GM23338 (cell line): ENCODE results near the gene TBC1D16. TPM values are rescaled to one million over a fixed set of nuclear protein-coding genes. Genes with fewer than 3 reads are reported as not detected.

Experiments used
- ATAC-seq: fragments of 200-7000 bp; cut with Tn5 transposase; 3 replicates; pipeline ENCODE4 v1.9.1; 2020
- DNase-seq: peaks from one replicate; pipeline ENCODE4 v3.0.0-alpha.2; 2015; ENCODE audit warnings: low spot score
- H2AFZ ChIP-seq: fragments of 200-600 bp; sonication (generic); 2 replicates; pipeline ENCODE4 v1.8.0; 2016; ENCODE audit warnings: antibody characterized with exemption, mild to moderate bottlenecking, moderate library complexity
- H3F3A ChIP-seq: fragments of 200-600 bp; sonication (generic); replicated peaks from 2 replicates; pipeline ENCODE4 v1.8.0; 2017; ENCODE audit warnings: antibody characterized with exemption, mixed run types, low read depth
- H3K27ac ChIP-seq: fragments of 200-600 bp; sonication (generic); 2 replicates; pipeline ENCODE4 v1.6.1; 2016; ENCODE audit warnings: low read depth
- H3K27me3 ChIP-seq: fragments of 200-600 bp; sonication (generic); 2 replicates; pipeline ENCODE4 v1.8.0; 2016; ENCODE audit warnings: mild to moderate bottlenecking, mixed run types, moderate library complexity; ENCODE audit not compliant: insufficient read depth
- H3K36me3 ChIP-seq: fragments of 200-600 bp; sonication (generic); 2 replicates; pipeline ENCODE4 v1.8.0; 2016; ENCODE audit warnings: mild to moderate bottlenecking; ENCODE audit not compliant: insufficient read depth
- H3K4me1 ChIP-seq: fragments of 200-600 bp; sonication (generic); 2 replicates; pipeline ENCODE4 v1.8.0; 2016; ENCODE audit warnings: mild to moderate bottlenecking, moderate library complexity; ENCODE audit not compliant: insufficient read depth
- H3K4me2 ChIP-seq: fragments of 200-600 bp; sonication (generic); 2 replicates; pipeline ENCODE4 v1.7.1; 2017; ENCODE audit warnings: mixed run types
- H3K4me3 ChIP-seq: fragments of 200-600 bp; sonication (generic); 2 replicates; pipeline ENCODE4 v1.6.1; 2016; ENCODE audit warnings: mixed run types
- H3K79me2 ChIP-seq: fragments of 200-600 bp; sonication (generic); replicated peaks from 2 replicates; pipeline ENCODE4 v1.8.0; 2017; ENCODE audit warnings: mild to moderate bottlenecking; ENCODE audit not compliant: insufficient read depth
- H3K9me2 ChIP-seq: fragments of 200-600 bp; sonication (generic); 2 replicates; pipeline ENCODE4 v1.8.0; 2017; ENCODE audit not compliant: insufficient read depth
- H4K20me1 ChIP-seq: fragments of 200-600 bp; sonication (generic); replicated peaks from 2 replicates; pipeline ENCODE4 v1.8.0; 2017; ENCODE audit warnings: mild to moderate bottlenecking; ENCODE audit not compliant: insufficient read depth
- H3K27ac Mint-ChIP-seq: 2 replicates; pipeline ENCODE4 v1.8.0; 2020; ENCODE audit warnings: inconsistent platforms, mild to moderate bottlenecking, moderate library complexity, mixed read lengths
- H3K27me3 Mint-ChIP-seq: 3 replicates; pipeline ENCODE4 v1.8.0; 2022; ENCODE audit warnings: low read depth, mild to moderate bottlenecking, moderate library complexity, mixed read lengths, inconsistent platforms; ENCODE audit not compliant: insufficient read depth, poor library complexity
- H3K36me3 Mint-ChIP-seq: 3 replicates; pipeline ENCODE4 v1.8.0; 2021; ENCODE audit warnings: low read depth, mild to moderate bottlenecking, inconsistent platforms, moderate library complexity, mixed read lengths
- H3K4me1 Mint-ChIP-seq: 3 replicates; pipeline ENCODE4 v1.8.0; 2020; ENCODE audit warnings: mild to moderate bottlenecking, inconsistent platforms, mixed read lengths
- H3K4me3 Mint-ChIP-seq: 3 replicates; pipeline ENCODE4 v1.8.0; 2021; ENCODE audit warnings: moderate library complexity, mild to moderate bottlenecking, inconsistent platforms, mixed read lengths
- H3K9me3 Mint-ChIP-seq: 3 replicates; pipeline ENCODE4 v1.8.0; 2020; ENCODE audit warnings: moderate library complexity, mild to moderate bottlenecking, inconsistent platforms, mixed read lengths
- CREB1 ChIP-seq: fragments of 250-450 bp; sonication (Bioruptor Pico); IDR thresholded peaks from 2 replicates; pipeline ENCODE4 v1.5.0; 2020; ENCODE audit warnings: low read depth, mild to moderate bottlenecking, moderate library complexity
- CTCF ChIP-seq, 2 experiments: fragments of 200-600 bp in 1 of 2; sonication (generic) in 1 of 2; conservative IDR thresholded peaks; 2 replicates each; pipeline versions ENCODE4 v1.5.1 to v1.6.1; 2016 to 2017; ENCODE audit warnings: antibody characterized with exemption in 2 of 2, low read depth in 2 of 2, mild to moderate bottlenecking in 2 of 2, moderate library complexity in 1 of 2
- ETS1 ChIP-seq: IDR thresholded peaks from 2 replicates; pipeline ENCODE4 v1.6.1; 2016; ENCODE audit warnings: antibody characterized with exemption
- EZH2 ChIP-seq: fragments of 200-600 bp; sonication (generic); IDR thresholded peaks from one replicate; pipeline ENCODE4 v1.8.0; 2017; ENCODE audit warnings: antibody characterized with exemption, mild to moderate bottlenecking, low read depth; ENCODE audit not compliant: unreplicated experiment
- EZH2phosphoT487 ChIP-seq: fragments of 200-600 bp; sonication (generic); IDR thresholded peaks from one replicate; pipeline ENCODE4 v1.8.1; 2018; ENCODE audit warnings: antibody characterized with exemption; ENCODE audit not compliant: unreplicated experiment
- JUNB ChIP-seq: IDR thresholded peaks from one replicate; pipeline ENCODE4 v1.6.1; 2016; ENCODE audit warnings: antibody characterized with exemption; ENCODE audit not compliant: unreplicated experiment
- NANOG ChIP-seq: IDR thresholded peaks from 2 replicates; pipeline ENCODE4 v1.6.1; 2016; ENCODE audit warnings: antibody characterized with exemption, borderline replicate concordance
- POLR2AphosphoS5 ChIP-seq: IDR thresholded peaks from 2 replicates; pipeline ENCODE4 v1.6.1; 2016; ENCODE audit warnings: antibody characterized with exemption, low read depth
- REST ChIP-seq: IDR thresholded peaks from one replicate; pipeline ENCODE4 v1.6.1; 2018; ENCODE audit warnings: antibody characterized with exemption; ENCODE audit not compliant: unreplicated experiment
- STAT1 ChIP-seq: IDR thresholded peaks from one replicate; pipeline ENCODE4 v1.6.1; 2016; ENCODE audit warnings: antibody characterized with exemption; ENCODE audit not compliant: unreplicated experiment
- ZNF114 ChIP-seq: fragments of 250-450 bp; sonication (Bioruptor Pico); IDR thresholded peaks from 2 replicates; pipeline ENCODE4 v1.5.0; 2020; ENCODE audit warnings: mild to moderate bottlenecking, moderate library complexity
- ZNF331 ChIP-seq: fragments of 250-450 bp; sonication (Bioruptor Pico); IDR thresholded peaks from 2 replicates; pipeline ENCODE4 v1.5.0; 2020; ENCODE audit warnings: low read depth, mild to moderate bottlenecking, moderate library complexity
- ZNF462 ChIP-seq: fragments of 250-450 bp; sonication (Bioruptor Pico); IDR thresholded peaks from 2 replicates; pipeline ENCODE4 v1.5.0; 2020; ENCODE audit warnings: mild to moderate bottlenecking, moderate library complexity
- polyA plus RNA-seq: library from polyadenylated mRNA; unstranded; fragments of >200 nt; fragmentation: Nextera tagmentation; extraction: Ambion mirVana; gene quantifications from 2 replicates; pipeline ENCODE4 v1.2.1, GENCODE V29; 2016
- total RNA-seq: library from RNA; depleted of rRNA; stranded (reverse); fragments of >200 nt; shearing (Covaris generic); gene quantifications from 2 replicates; pipeline ENCODE4 v1.2.3, GENCODE V29; 2014

Gene TBC1D16
- total and polyA plus RNA-seq, 2 experiments from 2014 or later: 16.7 to 104 TPM

- Histone ChIP-seq H3K4me3 (no peak overlapping the region), H3K27me3 (no peaks in the 10 kb centered on the region), H3K36me3 (no peaks in the 10 kb centered on the region), H3K4me2 (0 out of 2 replicates have a peak overlapping the region, but pooled peaks have one; percentile 5), H3K4me1 (peaks cover 6% of the 10 kb centered on the region), H3K9me2 (no peaks in the 10 kb centered on the region), H3F3A (0 out of 2 replicates have a peak, but pooled peaks cover 1% of the 10 kb centered on the region), H2AFZ (no peak overlapping the region), H3K79me2 (no peaks in the 10 kb centered on the region), H4K20me1 (no peaks in the 10 kb centered on the region), H3K27ac (no peak overlapping the region)
- Mint-ChIP-seq H3K9me3 (no peaks in the 10 kb centered on the region), H3K36me3 (peaks cover 6% of the 10 kb centered on the region; the same call in 2 of the 3 replicates), H3K27me3 (peaks cover 5% of the 10 kb centered on the region), H3K4me1 (peaks cover 20% of the 10 kb centered on the region), H3K4me3 (no peak overlapping the region), H3K27ac (no peak overlapping the region)
- peak; percentile 71 for DNase-seq
- TF ChIP-seq JUNB (no peak), POLR2AphosphoS5 (no peak), REST (no peak), ZNF462 (CRISPR knock-in tag) (no peak), ZNF331 (CRISPR knock-in tag) (no peak), STAT1 (no peak), EZH2phosphoT487 (no peak), ETS1 (no peak), CTCF (conservative IDR thresholded peaks at IDR 0.05; ENCODE audit: low read depth in 2 of 2) (no peak), NANOG (no peak), ZNF114 (CRISPR knock-in tag) (no peak), CREB1 (CRISPR knock-in tag) (no peak), EZH2 (no peak)
- ATAC-seq: peak; percentile 60
These were observed 19.9 kb upstream of the TBC1D16 start for GRCh38 chr17:80055597-80055996.
